ENCODE measurements around the gene CHURC1. TPM values are rescaled to one million over a fixed set of nuclear protein-coding genes. Genes with fewer than 3 reads are reported as not detected.

Gene CHURC1
- total and polyA plus RNA-seq, 2 experiments from 2014 or later: 69.1 to 162 TPM

- Histone ChIP-seq H2AFZ (no peak overlapping the region), H3K79me2 (ENCODE audit: insufficient read depth) (no peaks in the 10 kb centered on the region), H3K4me1 (ENCODE audit: insufficient read depth) (no peaks in the 10 kb centered on the region), H3K4me3 (no peak overlapping the region), H3F3A (ENCODE audit: insufficient read depth) (no peaks in the 10 kb centered on the region), H3K27ac (no peak overlapping the region), H3K9ac (no peak overlapping the region), H3K9me3 (ENCODE audit: low read depth) (no peaks in the 10 kb centered on the region), H4K20me1 (ENCODE audit: insufficient read depth) (no peaks in the 10 kb centered on the region), H3K9me2 (ENCODE audit: insufficient read depth) (no peaks in the 10 kb centered on the region), H3K4me2 (ENCODE audit: unreplicated experiment) (no peak overlapping the region), H3K36me3 (ENCODE audit: low read depth) (no peaks in the 10 kb centered on the region), H3K27me3 (replicated peaks; ENCODE audit: insufficient read depth) (no peaks in the 10 kb centered on the region)
- in situ Hi-C loops (cut with MboI): no loop called here
- 98 to 99% methylated on average over 3 of the region's 3 CpGs for WGBS, 2 experiments (ENCODE audit: low coverage in 1 of 2, low lambda C conversion rate in 2 of 2, missing lambda C conversion rate in 2 of 2)
- no peak for DNase-seq
- TF ChIP-seq EZH2phosphoT487 (IDR thresholded peaks at IDR 0.05; ENCODE audit: insufficient read depth, low read depth): no peak
- no peak for TF ChIP-seq EZH2 (IDR thresholded peaks at IDR 0.05; ENCODE audit: insufficient read depth, poor library complexity, severe bottlenecking)
Measured at GRCh38 chr14:64970041-64970440, 55.8 kb downstream of the CHURC1 start.

GRCh38 chr14:64970776-64971477 lies 56.7 kb downstream of the CHURC1 start:
- Histone ChIP-seq H3K27ac (no peak overlapping the region), H3K27me3 (replicated peaks; ENCODE audit: insufficient read depth) (no peaks in the 10 kb centered on the region), H3K4me1 (ENCODE audit: insufficient read depth) (no peaks in the 10 kb centered on the region), H3K9me2 (ENCODE audit: insufficient read depth) (no peaks in the 10 kb centered on the region), H3K9me3 (ENCODE audit: low read depth) (no peaks in the 10 kb centered on the region), H3K4me2 (ENCODE audit: unreplicated experiment) (peak overlapping the region; percentile 73), H3K79me2 (ENCODE audit: insufficient read depth) (no peaks in the 10 kb centered on the region), H3K9ac (no peak overlapping the region), H3K4me3 (peak overlapping the region; percentile 70; the same call in 1 of the 2 replicates), H4K20me1 (ENCODE audit: insufficient read depth) (no peaks in the 10 kb centered on the region), H3F3A (ENCODE audit: insufficient read depth) (no peaks in the 10 kb centered on the region), H2AFZ (no peak overlapping the region), H3K36me3 (ENCODE audit: low read depth) (no peaks in the 10 kb centered on the region)
- peak; percentile 20 for DNase-seq
- in situ Hi-C loops (cut with MboI): no loop called here
- TF ChIP-seq EZH2 (IDR thresholded peaks at IDR 0.05; ENCODE audit: insufficient read depth, poor library complexity, severe bottlenecking): no peak
- TF ChIP-seq EZH2phosphoT487 (IDR thresholded peaks at IDR 0.05; ENCODE audit: insufficient read depth, low read depth): no peak
- WGBS, 2 experiments (ENCODE audit: low coverage in 1 of 2, low lambda C conversion rate in 2 of 2, missing lambda C conversion rate in 2 of 2): 56 to 74% methylated on average over 6 to 8 of the region's 8 CpGs

- Histone ChIP-seq H3K36me3 (ENCODE audit: low read depth) (no peaks in the 10 kb centered on the region), H3K4me3 (peak overlapping the region; percentile 70), H3K9me2 (ENCODE audit: insufficient read depth) (no peaks in the 10 kb centered on the region), H4K20me1 (ENCODE audit: insufficient read depth) (no peaks in the 10 kb centered on the region), H3K9ac (peak overlapping the region; percentile 67), H3K27me3 (replicated peaks; ENCODE audit: insufficient read depth) (no peaks in the 10 kb centered on the region), H3K27ac (no peak overlapping the region), H3F3A (ENCODE audit: insufficient read depth) (no peaks in the 10 kb centered on the region), H3K9me3 (ENCODE audit: low read depth) (no peaks in the 10 kb centered on the region), H2AFZ (peak overlapping the region; percentile 81), H3K4me2 (ENCODE audit: unreplicated experiment) (peak overlapping the region; percentile 73), H3K79me2 (ENCODE audit: insufficient read depth) (no peaks in the 10 kb centered on the region), H3K4me1 (ENCODE audit: insufficient read depth) (no peaks in the 10 kb centered on the region)
- in situ Hi-C loops (cut with MboI): no loop called here
- WGBS, 2 experiments (ENCODE audit: low coverage in 1 of 2, low lambda C conversion rate in 2 of 2, missing lambda C conversion rate in 2 of 2): 4 to 6% methylated on average over 24 to 30 of the region's 31 CpGs
- no peak for DNase-seq
- TF ChIP-seq EZH2phosphoT487 (IDR thresholded peaks at IDR 0.05; ENCODE audit: insufficient read depth, low read depth): no peak
- TF ChIP-seq EZH2 (IDR thresholded peaks at IDR 0.05; ENCODE audit: insufficient read depth, poor library complexity, severe bottlenecking): no peak
Measured at GRCh38 chr14:64971491-64971942, 57.3 kb downstream of the CHURC1 start.

- no peaks in the 10 kb centered on the region for H3K27me3 ChIP-seq (replicated peaks; ENCODE audit: insufficient read depth)
- peak; percentile 76 for DNase-seq
- H3K4me1 ChIP-seq (ENCODE audit: insufficient read depth): no peaks in the 10 kb centered on the region
- no peaks in the 10 kb centered on the region for H4K20me1 ChIP-seq (ENCODE audit: insufficient read depth)
- WGBS, 2 experiments (ENCODE audit: low coverage in 1 of 2, low lambda C conversion rate in 2 of 2, missing lambda C conversion rate in 2 of 2): 1% methylated on average over 46 to 64 of the region's 96 CpGs
- H3K4me2 ChIP-seq (ENCODE audit: unreplicated experiment): peak within 1 kb of the TSS; percentile 73
- TF ChIP-seq EZH2 (IDR thresholded peaks at IDR 0.05; ENCODE audit: insufficient read depth, poor library complexity, severe bottlenecking) (no peak), EZH2phosphoT487 (IDR thresholded peaks at IDR 0.05; ENCODE audit: insufficient read depth, low read depth) (no peak)
- in situ Hi-C loops (cut with MboI): no loop called here
- H3K79me2 ChIP-seq (ENCODE audit: insufficient read depth): no peaks in the 10 kb centered on the region
- peak within 1 kb of the TSS; percentile 81 for H2AFZ ChIP-seq
- no peak within 1 kb of the TSS for H3K27ac ChIP-seq
- peak within 1 kb of the TSS; percentile 71 for H3K4me3 ChIP-seq
- no peaks in the 10 kb centered on the region for H3K9me3 ChIP-seq (ENCODE audit: low read depth)
- no peaks in the 10 kb centered on the region for H3K36me3 ChIP-seq (ENCODE audit: low read depth)
- H3K9me2 ChIP-seq (ENCODE audit: insufficient read depth): no peaks in the 10 kb centered on the region
- peak within 1 kb of the TSS; percentile 69 for H3K9ac ChIP-seq
- no peaks in the 10 kb centered on the region for H3F3A ChIP-seq (ENCODE audit: insufficient read depth)
Measured at GRCh38 chr14:64971943-64972791, 57.9 kb downstream of the CHURC1 start, which contains the start of gene RAB15. RAB15 (minus strand) TSS chr14:64972336; CDS start chr14:64972076, 260 bp downstream.

Data from GM23248 (cell line).